Transverse colon (tissue), 4 donors: ENCODE results near the gene HSPA4. TPM values are rescaled to one million over a fixed set of nuclear protein-coding genes. Genes with fewer than 3 reads are reported as not detected.

Experiments used
- DNase-seq: peaks from one replicate; pipeline ENCODE4 v3.0.0-alpha.2; 2019
- H3K27ac ChIP-seq, 4 donors: fragments of 200-600 bp; sonication (generic); 2 replicates each; pipeline ENCODE4 v1.5.1; 2016 to 2018; ENCODE audit warnings: inconsistent platforms in 4 of 4
- H3K27me3 ChIP-seq: fragments of 200-600 bp; sonication (generic); 2 replicates; pipeline ENCODE4 v1.5.1; 2017; ENCODE audit warnings: inconsistent platforms
- H3K36me3 ChIP-seq, 4 donors: fragments of 200-600 bp; sonication (generic); 2 replicates each; pipeline ENCODE4 v1.5.1; 2017 to 2019; ENCODE audit warnings: inconsistent platforms in 4 of 4
- H3K4me1 ChIP-seq, 4 donors: fragments of 200-600 bp; sonication (generic); 2 replicates each; pipeline ENCODE4 v1.5.1; 2017 to 2020; ENCODE audit warnings: inconsistent platforms in 4 of 4
- H3K4me3 ChIP-seq, 4 donors: fragments of 200-600 bp; sonication (generic); 1 replicate in 1 of 4; 2 replicates in 3 of 4; pipeline versions ENCODE4 v1.5.1 to v1.6.1; 2017 to 2019; ENCODE audit warnings: inconsistent platforms in 4 of 4
- H3K9me3 ChIP-seq, 2 donors: fragments of 200-600 bp; sonication (generic); 2 replicates each; pipeline ENCODE4 v1.5.1; 2017 to 2019; ENCODE audit warnings: inconsistent platforms in 2 of 2
- CTCF ChIP-seq, 5 experiments: fragments of 200-600 bp in 3 of 5; fragments of 450-650 bp in 2 of 5; sonication (generic) in 3 of 5; IDR thresholded peaks; 1 replicate in 2 of 5; 2 replicates in 3 of 5; pipeline ENCODE4 v1.5.1; 2016 to 2017; ENCODE audit warnings: antibody characterized with exemption in 5 of 5, inconsistent platforms in 3 of 5, mild to moderate bottlenecking in 2 of 5, moderate library complexity in 1 of 5
- EP300 ChIP-seq: sonication (generic); formaldehyde crosslinking; IDR thresholded peaks from one replicate; pipeline ENCODE4 v1.6.1; 2017; ENCODE audit warnings: antibody characterized with exemption, low read depth
- POLR2A ChIP-seq: fragments of 450-650 bp; IDR thresholded peaks from one replicate; pipeline ENCODE4 v1.6.1; 2016; ENCODE audit warnings: antibody characterized with exemption, mild to moderate bottlenecking, moderate library complexity
- POLR2AphosphoS5 ChIP-seq, 3 donors: sonication (generic); formaldehyde crosslinking; IDR thresholded peaks; one replicate each; pipeline ENCODE4 v1.6.1; 2016; ENCODE audit warnings: antibody characterized with exemption in 3 of 3
- WGBS, 2 donors: methylation state at CpG; one replicate each; pipeline ENCODE4 v1.1.5; 2018; ENCODE audit warnings: low coverage in 1 of 2; 5-methylcytosine and 5-hydroxymethylcytosine counted together
- in situ Hi-C, 4 donors: fragments of 200-750 bp; cut with MboI; loops; one replicate each; pipeline versions ENCODE4 v1.15.0 to v1.15.1; 2017; ENCODE audit warnings: low sequenced_read_pairs in 3 of 4, low pct_ligation_motif_present in 1 of 4, low pct_unique_long_range_greater_than_20kb in 1 of 4
- intact Hi-C: fragments of 100-400 bp; cut with DNase I; formaldehyde crosslinking; loops from one replicate; pipeline ENCODE4 v1.15.1; 2023; ENCODE audit warnings: low total_unique reads
- total RNA-seq, 4 donors: library from RNA; depleted of rRNA; stranded (reverse); fragments of >200 nt; gene quantifications; one replicate each; pipeline ENCODE4 v1.1.0, GENCODE V29; 2016

The HSPA4 gene
- total RNA-seq, 4 donors from 2014 or later, result 34.4 to 52.5 (median 46.5) TPM

GRCh38 chr5:133072021-133072420, 20.2 kb downstream of the HSPA4 start:
- Histone ChIP-seq H3K4me3 (no peak overlapping the region), H3K27me3 (no peaks in the 10 kb centered on the region), H3K9me3 (no peaks in the 10 kb centered on the region), H3K36me3 (peaks cover 0 to 40% (median 12%) of the 10 kb centered on the region in 4 donors), H3K27ac (no peak overlapping the region), H3K4me1 (no peaks in the 10 kb centered on the region)
- no peak for TF ChIP-seq CTCF (IDR thresholded peaks at IDR 0.05)
- TF ChIP-seq EP300, result no peak
- no peak for TF ChIP-seq POLR2AphosphoS5 (IDR thresholded peaks at IDR 0.05)
- TF ChIP-seq POLR2A, result no peak
- in situ Hi-C loops (no loop called here), intact Hi-C loops (no loop called here)
- WGBS, 2 donors, result 90% methylated on average over 4 of the region's 4 CpGs; no CpG with 5 or more reads in 1 of the 2 donors
- DNase-seq, result no peak

DNA sequence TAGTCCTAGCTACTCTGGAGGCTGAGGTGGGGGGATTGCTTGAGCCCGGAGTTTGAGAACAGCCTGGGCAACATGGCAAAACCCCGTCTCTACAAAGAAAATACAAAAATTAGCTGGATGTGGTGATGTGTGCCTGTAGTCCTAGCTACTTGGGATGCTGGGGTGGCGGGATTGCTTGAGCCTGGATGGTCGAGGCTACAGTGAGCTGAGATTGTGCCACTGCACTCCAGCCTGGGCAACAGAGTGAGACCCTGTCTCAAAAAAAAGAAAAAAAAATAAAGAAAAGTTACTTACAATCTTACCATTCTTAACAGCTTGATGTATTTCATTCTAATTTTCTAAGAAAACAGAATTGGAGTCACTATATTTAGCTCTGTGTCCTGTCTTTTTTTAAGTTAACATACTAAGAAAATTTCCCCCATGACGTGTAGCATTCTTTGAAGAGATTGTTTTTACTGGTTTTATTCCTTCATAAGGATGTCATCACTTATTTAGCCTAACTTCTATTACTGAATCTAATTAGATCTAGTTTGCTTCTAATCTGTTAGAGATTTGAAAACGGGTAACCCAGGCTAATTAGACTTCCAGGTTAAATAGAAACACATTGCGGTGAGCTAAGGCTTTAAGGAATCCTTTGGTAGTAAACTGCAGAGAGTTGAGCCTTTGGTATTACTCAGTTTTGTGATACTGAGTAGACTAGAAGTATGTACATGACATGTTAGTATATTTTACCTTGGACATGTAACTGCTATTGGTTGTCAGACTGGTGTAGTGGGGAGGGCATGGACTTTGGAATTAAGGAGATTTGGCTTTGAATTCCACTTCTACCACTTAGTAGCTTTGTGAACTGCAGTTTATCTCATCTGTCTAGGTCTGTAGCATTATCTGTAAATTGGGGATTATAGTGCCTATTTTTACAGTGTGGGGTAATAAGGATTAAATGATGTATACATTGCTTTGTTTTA, 24.0 kb downstream of the HSPA4 start:
- intact Hi-C loops (no loop called here), in situ Hi-C loops (no loop called here)
- DNase-seq, result no peak
- 83 to 87% methylated on average over 7 of the region's 7 CpGs for WGBS, 2 donors
- H3K36me3 ChIP-seq, result peaks cover 0 to 26% (median 7%) of the 10 kb centered on the region in 4 donors
- no peak for TF ChIP-seq CTCF (IDR thresholded peaks at IDR 0.05)
- no peak overlapping the region for H3K27ac ChIP-seq
- no peaks in the 10 kb centered on the region for H3K27me3 ChIP-seq
- no peak overlapping the region for H3K4me3 ChIP-seq
- peaks cover 0 to 8% (median 0%) of the 10 kb centered on the region in 4 donors for H3K4me1 ChIP-seq
- H3K9me3 ChIP-seq, result no peaks in the 10 kb centered on the region

DNA sequence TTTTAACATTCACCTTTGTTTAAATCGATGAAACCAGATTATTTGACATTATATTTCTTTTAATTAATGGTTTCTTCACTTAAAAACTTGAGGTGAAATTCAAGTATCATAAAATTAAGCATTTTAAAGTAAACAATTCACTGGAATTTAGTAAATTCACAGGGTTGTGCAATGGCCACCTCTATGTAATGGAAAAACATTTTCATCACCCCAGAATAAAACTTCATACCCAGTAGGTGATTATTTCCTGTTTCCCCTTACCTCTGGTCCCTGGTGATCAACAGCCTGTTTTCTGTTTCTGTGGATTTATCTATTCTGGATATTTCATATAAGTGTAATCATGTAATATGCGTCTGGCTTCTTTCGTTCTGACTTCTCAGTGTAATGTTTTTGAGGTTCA, 27.2 kb downstream of the HSPA4 start:
- peaks cover 0 to 18% (median 8%) of the 10 kb centered on the region in 4 donors for H3K36me3 ChIP-seq
- intact Hi-C loops (no loop called here), in situ Hi-C loops (no loop called here)
- H3K4me1 ChIP-seq, result peaks cover 0 to 8% (median 0%) of the 10 kb centered on the region in 4 donors
- WGBS, 2 donors, result 86 to 97% methylated on average over 3 of the region's 3 CpGs
- H3K4me3 ChIP-seq, result no peak overlapping the region
- DNase-seq, result no peak
- H3K9me3 ChIP-seq, result no peaks in the 10 kb centered on the region
- no peak overlapping the region for H3K27ac ChIP-seq
- H3K27me3 ChIP-seq, result no peaks in the 10 kb centered on the region
- TF ChIP-seq EP300 (no peak), CTCF (IDR thresholded peaks at IDR 0.05) (no peak), POLR2A (no peak), POLR2AphosphoS5 (IDR thresholded peaks at IDR 0.05) (no peak)

DNA sequence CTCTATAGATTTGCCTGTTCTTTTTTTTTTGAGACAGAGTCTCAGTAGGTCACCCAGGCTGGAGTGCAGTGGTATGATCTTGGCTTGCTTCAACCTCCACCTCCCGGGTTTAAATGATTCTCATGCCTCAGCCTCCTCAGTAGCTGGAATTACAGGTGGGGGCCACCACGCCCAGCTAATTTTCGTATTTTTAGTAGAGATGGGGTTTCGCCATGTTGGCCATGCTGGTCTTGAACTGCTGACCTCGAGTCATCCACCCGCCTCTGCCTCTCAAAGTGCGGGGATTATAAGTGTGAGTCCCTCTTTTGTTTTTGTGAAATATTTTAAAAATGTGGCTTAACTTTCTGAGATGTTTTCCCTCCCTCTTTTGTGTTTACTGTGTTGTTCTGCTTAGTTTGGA, 29.2 kb downstream of the HSPA4 start:
- Histone ChIP-seq H3K4me1 (peaks cover 0 to 8% (median 0%) of the 10 kb centered on the region in 4 donors), H3K36me3 (peaks cover 0 to 19% (median 8%) of the 10 kb centered on the region in 4 donors), H3K27me3 (no peaks in the 10 kb centered on the region), H3K9me3 (no peaks in the 10 kb centered on the region), H3K4me3 (no peak overlapping the region), H3K27ac (no peak overlapping the region)
- in situ Hi-C loops, result no loop called here
- WGBS, 2 donors, result 86 to 90% methylated on average over 2 to 7 of the region's 7 CpGs
- no peak for TF ChIP-seq POLR2A
- TF ChIP-seq POLR2AphosphoS5 (IDR thresholded peaks at IDR 0.05), result no peak
- no peak for TF ChIP-seq EP300
- no peak for TF ChIP-seq CTCF (IDR thresholded peaks at IDR 0.05)
- DNase-seq, result no peak
- intact Hi-C loops, result no loop called here
